Omental fat pad (tissue), 4 donors: ENCODE results near the gene COL4A1. TPM values are rescaled to one million over a fixed set of nuclear protein-coding genes. Genes with fewer than 3 reads are reported as not detected.

Experiments used
- ATAC-seq: fragments of 150-250 bp; one replicate; pipeline ENCODE4 v1.9.1; 2016; ENCODE audit warnings: mild to moderate bottlenecking, moderate library complexity; ENCODE audit not compliant: low FRiP score
- DNase-seq: peaks from one replicate; pipeline ENCODE4 v3.0.0-alpha.2; 2019; ENCODE audit warnings: low spot score
- total RNA-seq, 4 donors: library from RNA; depleted of rRNA; stranded (reverse); fragments of >200 nt; gene quantifications; one replicate each; pipeline ENCODE4 v1.1.0, GENCODE V29; 2016
- TF ChIP-seq, protein P1 (sequence below), 3 donors: fragments of 450-650 bp; IDR thresholded peaks; one replicate each; pipeline ENCODE4 v1.5.1; 2016 to 2017; ENCODE audit warnings: antibody characterized with exemption in 3 of 3, mild to moderate bottlenecking in 3 of 3, moderate library complexity in 2 of 3

Gene COL4A1
- total RNA-seq, 4 donors from 2014 or later: 611 to 1,113 (median 995) TPM

DNA sequence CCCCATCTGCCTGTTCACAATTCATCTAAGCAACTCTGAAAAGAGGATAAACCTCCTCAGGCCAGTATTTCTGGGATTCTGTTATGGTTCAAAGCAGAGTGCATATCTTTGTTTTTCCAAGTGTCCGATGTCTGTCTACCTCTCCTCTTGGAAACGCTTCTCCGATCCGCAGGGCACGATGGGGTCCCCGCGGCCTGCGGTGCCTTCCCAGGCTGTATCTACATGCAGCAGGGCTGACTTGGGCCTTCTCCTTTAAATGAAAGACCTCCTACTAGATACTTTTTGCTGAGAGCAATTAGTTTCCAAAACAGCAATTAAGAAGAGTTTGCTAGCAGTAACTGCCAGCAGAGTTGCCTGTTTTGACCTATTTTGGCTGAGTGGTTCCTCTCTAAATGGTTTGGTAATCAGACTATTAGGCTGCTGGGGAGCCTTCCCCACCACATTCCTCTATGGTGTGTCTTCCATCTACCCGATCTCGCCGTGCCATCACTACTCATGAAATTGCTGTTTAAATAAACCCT lies 23.6 kb upstream of the COL4A1 start:
- no peak for DNase-seq
- TF ChIP-seq, protein P1, sequence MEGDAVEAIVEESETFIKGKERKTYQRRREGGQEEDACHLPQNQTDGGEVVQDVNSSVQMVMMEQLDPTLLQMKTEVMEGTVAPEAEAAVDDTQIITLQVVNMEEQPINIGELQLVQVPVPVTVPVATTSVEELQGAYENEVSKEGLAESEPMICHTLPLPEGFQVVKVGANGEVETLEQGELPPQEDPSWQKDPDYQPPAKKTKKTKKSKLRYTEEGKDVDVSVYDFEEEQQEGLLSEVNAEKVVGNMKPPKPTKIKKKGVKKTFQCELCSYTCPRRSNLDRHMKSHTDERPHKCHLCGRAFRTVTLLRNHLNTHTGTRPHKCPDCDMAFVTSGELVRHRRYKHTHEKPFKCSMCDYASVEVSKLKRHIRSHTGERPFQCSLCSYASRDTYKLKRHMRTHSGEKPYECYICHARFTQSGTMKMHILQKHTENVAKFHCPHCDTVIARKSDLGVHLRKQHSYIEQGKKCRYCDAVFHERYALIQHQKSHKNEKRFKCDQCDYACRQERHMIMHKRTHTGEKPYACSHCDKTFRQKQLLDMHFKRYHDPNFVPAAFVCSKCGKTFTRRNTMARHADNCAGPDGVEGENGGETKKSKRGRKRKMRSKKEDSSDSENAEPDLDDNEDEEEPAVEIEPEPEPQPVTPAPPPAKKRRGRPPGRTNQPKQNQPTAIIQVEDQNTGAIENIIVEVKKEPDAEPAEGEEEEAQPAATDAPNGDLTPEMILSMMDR (IDR thresholded peaks at IDR 0.05): no peak
- no peak for ATAC-seq

DNA sequence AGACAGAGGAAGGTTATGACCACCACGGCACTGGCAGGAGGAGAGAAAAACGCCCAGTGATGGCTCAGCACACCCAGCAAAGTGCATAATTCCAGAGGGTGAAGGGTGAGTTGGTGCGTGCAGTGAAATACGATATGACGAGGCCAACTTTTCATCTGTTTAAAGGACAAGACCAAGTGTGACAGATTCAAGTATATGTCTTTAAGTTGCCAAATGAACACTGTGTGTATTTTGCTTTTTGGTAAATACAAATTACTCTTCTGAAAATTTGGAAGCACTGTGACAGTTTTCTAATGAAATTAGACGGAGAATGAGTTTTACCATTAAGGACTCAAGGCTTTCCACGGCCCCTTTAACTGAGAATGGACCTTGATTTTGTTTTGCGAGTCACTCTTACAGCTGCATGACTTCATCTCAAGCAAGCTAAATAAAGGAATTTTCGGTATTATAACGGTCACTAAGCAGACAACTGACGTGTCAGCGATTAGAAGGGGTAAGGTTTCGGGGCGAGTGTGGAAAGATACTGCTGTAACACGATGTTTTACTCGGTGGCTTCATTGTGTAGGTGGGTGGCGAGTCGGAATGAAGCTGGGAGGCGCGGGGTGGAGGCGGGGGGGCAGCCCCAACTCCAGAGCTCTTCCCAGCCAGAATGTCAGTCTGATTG lies 23.0 kb upstream of the COL4A1 start:
- no peak for ATAC-seq
- no peak for DNase-seq
- TF ChIP-seq, protein P1 (IDR thresholded peaks at IDR 0.05): no peak

DNA sequence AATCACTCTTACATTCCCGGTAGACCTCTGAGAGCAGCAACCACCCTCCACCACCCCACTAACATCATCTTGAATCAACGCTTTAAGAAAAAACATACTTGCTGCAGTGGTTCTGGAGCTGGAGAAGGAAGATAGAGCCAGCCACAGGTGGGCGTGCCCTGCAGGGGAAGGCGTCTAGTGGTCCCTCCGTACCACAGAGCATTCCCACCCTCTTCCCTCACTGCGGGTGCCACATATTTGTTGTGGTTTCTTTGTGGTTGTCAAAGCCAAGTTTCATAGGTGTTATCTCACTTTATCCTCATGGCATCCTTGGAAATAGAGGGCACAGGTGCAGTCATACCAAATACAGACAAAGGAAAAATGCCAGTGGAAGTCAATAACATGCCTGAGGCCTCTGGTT lies 22.3 kb upstream of the COL4A1 start:
- ATAC-seq (no peak), DNase-seq (no peak)
- TF ChIP-seq, protein P1 (IDR thresholded peaks at IDR 0.05): no peak

DNA sequence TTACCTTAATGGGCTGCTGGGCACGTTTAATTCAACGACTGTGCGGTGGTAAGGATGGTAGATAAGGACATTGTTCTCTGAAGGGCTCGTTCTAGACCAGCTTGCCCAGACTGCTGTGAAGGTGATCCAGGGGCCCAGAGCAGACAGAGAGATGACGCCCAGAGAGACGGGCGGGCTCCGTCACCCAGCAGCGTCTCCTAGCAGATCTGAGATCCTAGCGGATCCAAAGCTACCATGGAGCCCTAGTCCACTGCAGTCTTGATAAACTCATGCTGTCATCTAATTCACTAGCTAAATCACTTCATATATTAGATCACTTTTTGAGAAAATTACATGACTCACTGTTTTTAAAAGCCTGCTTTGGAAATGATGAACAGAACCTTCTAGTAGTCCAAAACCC lies 21.6 kb upstream of the COL4A1 start:
- ATAC-seq: no peak
- no peak for DNase-seq
- TF ChIP-seq, protein P1 (IDR thresholded peaks at IDR 0.05): no peak

DNA sequence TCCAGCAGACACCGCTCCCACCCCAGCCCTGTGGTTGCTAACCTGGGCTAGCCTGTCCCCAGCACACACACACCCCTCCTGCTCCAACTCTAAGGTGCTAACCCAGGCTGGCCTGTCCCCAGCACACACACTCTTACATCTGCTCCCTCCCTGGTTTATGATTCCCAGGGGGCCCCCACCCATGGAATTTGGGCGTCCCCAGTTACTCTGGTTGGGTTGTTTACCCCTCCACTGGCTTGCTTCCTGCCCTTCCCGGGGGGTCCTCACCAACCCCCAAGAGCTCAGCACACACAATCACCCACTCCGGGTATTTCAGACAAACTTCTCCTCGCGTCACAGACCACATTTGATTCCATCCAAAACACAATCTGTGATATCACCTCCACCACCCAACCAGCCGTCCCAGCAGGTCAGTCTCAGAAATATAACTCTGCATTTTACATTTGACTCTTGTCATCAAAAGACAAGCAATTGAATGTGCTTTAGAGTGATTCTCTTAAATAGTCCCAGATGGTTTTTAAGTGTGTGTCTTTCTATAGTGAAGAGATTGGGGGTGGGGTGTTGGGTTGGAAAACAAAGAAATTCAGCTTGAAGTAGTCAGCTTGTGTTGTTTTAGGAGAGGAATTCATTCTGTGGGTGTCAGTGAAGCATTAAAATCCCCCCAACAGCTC lies 20.2 kb upstream of the COL4A1 start:
- ATAC-seq: no peak
- no peak for DNase-seq
- TF ChIP-seq, protein P1 (IDR thresholded peaks at IDR 0.05): no peak

DNA sequence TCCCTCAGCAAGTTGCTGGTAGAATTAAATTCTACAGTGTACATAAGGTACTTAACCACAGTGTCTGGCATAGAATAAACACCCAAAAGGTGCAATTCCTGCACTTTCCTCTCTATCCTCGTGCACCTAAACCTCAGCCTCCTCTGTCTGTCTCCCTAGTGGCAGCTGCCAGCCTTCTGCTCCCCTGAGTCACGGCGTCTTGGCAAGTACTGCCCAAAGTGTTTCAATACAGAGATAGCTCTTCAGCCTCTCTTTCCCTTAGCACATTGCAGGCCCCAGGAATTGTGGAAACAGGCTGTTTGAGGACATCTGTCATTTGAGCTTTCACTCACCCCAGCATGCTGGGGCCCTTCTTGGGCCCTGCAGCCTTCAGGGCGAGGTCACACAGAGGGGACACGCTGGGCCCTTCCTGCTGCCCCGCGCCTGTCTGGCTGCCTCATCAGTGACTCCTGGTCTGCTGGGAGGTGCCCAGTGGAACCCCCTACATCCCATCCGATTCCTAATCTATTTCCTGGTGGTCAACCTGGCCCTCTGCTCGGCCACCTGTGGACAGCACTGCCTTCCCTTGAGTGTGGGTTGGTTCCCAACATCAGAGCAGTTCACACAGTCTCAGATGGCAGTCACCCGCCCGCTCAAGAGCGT lies 19.4 kb upstream of the COL4A1 start:
- ATAC-seq: no peak
- no peak for DNase-seq
- TF ChIP-seq, protein P1 (IDR thresholded peaks at IDR 0.05): no peak
